CD4-positive, alpha-beta memory T cell (primary cell): Measurements from ENCODE around the gene SNRPN. TPM values are rescaled to one million over a fixed set of nuclear protein-coding genes. Genes with fewer than 3 reads are reported as not detected.
"Not testable (repeated sequence)": the region's sequence is repeated elsewhere in the genome, so short reads cannot be mapped to it uniquely, and the experiment has no call there.

ENCODE experiments used
- CTCF ChIA-PET: fragments of 350-600 bp; sonication (Branson Sonifier 250); formaldehyde crosslinking; loops from one replicate; lab custom pipeline; 2021; ENCODE audit warnings: inconsistent platforms; ENCODE audit not compliant: partially characterized antibody; lab: Charles Lee
- POLR2A ChIA-PET: fragments of 350-600 bp; sonication (Branson Sonifier 250); formaldehyde crosslinking; loops from one replicate; lab custom pipeline; 2021; ENCODE audit not compliant: partially characterized antibody; lab: Charles Lee
- DNase-seq, 5 donors: peaks; one replicate each; pipeline versions ENCODE4 v3.0.0 to v3.0.0-alpha.2; 2020 to 2022; ENCODE audit warnings: mixed read lengths in 1 of 5
- H3K27ac ChIP-seq: one replicate; pipeline ENCODE4 v1.7.0; 2013; ENCODE audit warnings: low read depth, low read length
- H3K27me3 ChIP-seq: 2 replicates; pipeline ENCODE4 v1.7.0; 2013; ENCODE audit warnings: mild to moderate bottlenecking, low read length, moderate library complexity; ENCODE audit not compliant: insufficient read depth
- H3K36me3 ChIP-seq: 2 replicates; pipeline ENCODE4 v1.7.0; 2013; ENCODE audit warnings: mild to moderate bottlenecking, low read length, moderate library complexity; ENCODE audit not compliant: insufficient read depth
- H3K4me1 ChIP-seq: 2 replicates; pipeline ENCODE4 v1.7.0; 2013; ENCODE audit warnings: mild to moderate bottlenecking, low read length, moderate library complexity; ENCODE audit not compliant: insufficient read depth
- H3K4me3 ChIP-seq, 2 donors: one replicate each; pipeline ENCODE4 v1.7.0; 2013; ENCODE audit warnings: low read length in 2 of 2, mild to moderate bottlenecking in 1 of 2
- H3K9me3 ChIP-seq, 2 donors: one replicate each; pipeline ENCODE4 v1.7.0; 2013; ENCODE audit warnings: low read length in 2 of 2, control low read depth in 1 of 2; ENCODE audit not compliant: control insufficient read depth in 1 of 2
- H3K27ac Mint-ChIP-seq, 7 donors: one replicate each; pipeline ENCODE4 v1.8.0; 2020 to 2021; ENCODE audit warnings: mixed read lengths in 7 of 7, mild to moderate bottlenecking in 6 of 7, inconsistent platforms in 3 of 7, moderate library complexity in 3 of 7
- H3K27me3 Mint-ChIP-seq, 2 donors: one replicate each; pipeline ENCODE4 v1.8.0; 2020 to 2021; ENCODE audit warnings: mixed read lengths in 2 of 2
- H3K36me3 Mint-ChIP-seq, 2 donors: one replicate each; pipeline ENCODE4 v1.8.0; 2020 to 2021; ENCODE audit warnings: mixed read lengths in 2 of 2, inconsistent platforms in 1 of 2, mild to moderate bottlenecking in 1 of 2
- H3K4me1 Mint-ChIP-seq, 4 donors: one replicate each; pipeline ENCODE4 v1.8.0; 2020 to 2021; ENCODE audit warnings: mixed read lengths in 4 of 4, mild to moderate bottlenecking in 1 of 4
- H3K4me3 Mint-ChIP-seq, 8 donors: one replicate each; pipeline ENCODE4 v1.8.0; 2020 to 2021; ENCODE audit warnings: mixed read lengths in 8 of 8, mild to moderate bottlenecking in 7 of 8, moderate library complexity in 6 of 8, inconsistent platforms in 3 of 8
- H3K9me3 Mint-ChIP-seq, 8 donors: one replicate each; pipeline ENCODE4 v1.8.0; 2020 to 2021; ENCODE audit warnings: mixed read lengths in 8 of 8, mild to moderate bottlenecking in 5 of 8, inconsistent platforms in 3 of 8, moderate library complexity in 1 of 8
- intact Hi-C: fragments of 100-400 bp; cut with micrococcal nuclease; formaldehyde crosslinking; loops from one replicate; pipeline ENCODE4 v1.15.1; 2023
- polyA plus RNA-seq, 2 donors: library from polyadenylated mRNA; unstranded; fragments of 300-500 nt; fragmentation: Illumina TruSeq; gene quantifications; one replicate each; pipeline ENCODE4 v1.2.3, GENCODE V29; 2021
- total RNA-seq, 2 experiments: library from RNA; stranded (reverse); gene quantifications; one replicate each; pipeline ENCODE4 v1.2.3, GENCODE V29; 2021

The SNRPN gene
- total RNA-seq (100 to 1,000 TPM; 157 to 158 TPM), polyA plus RNA-seq (100 to 1,000 TPM; 326 to 537 TPM)

DNA sequence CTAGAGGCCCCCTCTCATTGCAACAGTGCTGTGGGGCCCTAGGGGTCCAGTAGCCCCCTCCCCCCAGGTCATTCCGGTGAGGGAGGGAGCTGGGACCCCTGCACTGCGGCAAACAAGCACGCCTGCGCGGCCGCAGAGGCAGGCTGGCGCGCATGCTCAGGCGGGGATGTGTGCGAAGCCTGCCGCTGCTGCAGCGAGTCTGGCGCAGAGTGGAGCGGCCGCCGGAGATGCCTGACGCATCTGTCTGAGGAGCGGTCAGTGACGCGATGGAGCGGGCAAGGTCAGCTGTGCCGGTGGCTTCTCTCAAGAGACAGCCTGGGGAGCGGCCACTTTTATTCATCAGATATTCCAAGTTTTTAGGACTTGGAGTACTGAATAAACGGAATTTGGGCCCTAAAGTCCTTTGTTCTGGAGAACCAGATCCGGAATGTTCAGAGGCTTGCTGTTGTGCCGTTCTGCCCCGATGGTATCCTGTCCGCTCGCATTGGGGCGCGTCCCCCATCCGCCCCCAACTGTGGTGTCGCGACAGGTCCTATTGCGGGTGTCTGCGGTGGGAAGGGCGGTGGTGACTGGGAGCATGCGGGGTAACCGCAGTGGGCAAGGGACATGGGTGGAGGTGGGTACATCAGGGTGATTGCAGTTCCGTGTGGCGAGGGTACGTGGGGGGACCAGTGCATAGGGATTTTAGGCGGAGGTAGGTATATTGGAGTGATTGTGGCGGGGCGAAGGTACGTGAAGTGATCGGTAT, at the start of gene SNRPN, which contains the start of gene SNURF:
TSS of gene SNRPN (plus strand) at position 205 of the 748 bp plus-strand sequence. CDS start 19,467 bp downstream, outside the sequence.
TSS of gene SNURF (plus strand) at position 205 of the 748 bp plus-strand sequence. CDS start at position 267, 62 bp downstream.
- peaks cover 7 to 28% of the 10 kb centered on the region in 2 donors for H3K36me3 Mint-ChIP-seq
- Histone ChIP-seq H3K4me1 (peaks cover 18% of the 10 kb centered on the region), H3K4me3 (peak within 1 kb of the TSS; percentile 73 to 77), H3K27me3 (no peaks in the 10 kb centered on the region), H3K27ac (peak within 1 kb of the TSS; percentile 87), H3K36me3 (no peaks in the 10 kb centered on the region), H3K9me3 (no peaks in the 10 kb centered on the region)
- peak within 1 kb of the TSS; percentile 92 to 98 (median 96) for H3K4me3 Mint-ChIP-seq
- peak; percentile 52 to 76 (median 60) for DNase-seq
- ChIA-PET POLR2A (no interaction called here), CTCF (no interaction called here)
- peaks cover 5 to 36% (median 17%) of the 10 kb centered on the region in 4 donors for H3K4me1 Mint-ChIP-seq
- peaks cover 0 to 2% of the 10 kb centered on the region in 2 donors for H3K27me3 Mint-ChIP-seq
- intact Hi-C loops, result loop anchor here (10.0 kb wide), 1 partner anchor 910 kb away; the partner anchor contains the start of gene ATP10A
- peaks cover 0 to 25% (median 9%) of the 10 kb centered on the region in 8 donors for H3K9me3 Mint-ChIP-seq
- H3K27ac Mint-ChIP-seq, result peak within 1 kb of the TSS; percentile 94 to 98 (median 97)

DNA sequence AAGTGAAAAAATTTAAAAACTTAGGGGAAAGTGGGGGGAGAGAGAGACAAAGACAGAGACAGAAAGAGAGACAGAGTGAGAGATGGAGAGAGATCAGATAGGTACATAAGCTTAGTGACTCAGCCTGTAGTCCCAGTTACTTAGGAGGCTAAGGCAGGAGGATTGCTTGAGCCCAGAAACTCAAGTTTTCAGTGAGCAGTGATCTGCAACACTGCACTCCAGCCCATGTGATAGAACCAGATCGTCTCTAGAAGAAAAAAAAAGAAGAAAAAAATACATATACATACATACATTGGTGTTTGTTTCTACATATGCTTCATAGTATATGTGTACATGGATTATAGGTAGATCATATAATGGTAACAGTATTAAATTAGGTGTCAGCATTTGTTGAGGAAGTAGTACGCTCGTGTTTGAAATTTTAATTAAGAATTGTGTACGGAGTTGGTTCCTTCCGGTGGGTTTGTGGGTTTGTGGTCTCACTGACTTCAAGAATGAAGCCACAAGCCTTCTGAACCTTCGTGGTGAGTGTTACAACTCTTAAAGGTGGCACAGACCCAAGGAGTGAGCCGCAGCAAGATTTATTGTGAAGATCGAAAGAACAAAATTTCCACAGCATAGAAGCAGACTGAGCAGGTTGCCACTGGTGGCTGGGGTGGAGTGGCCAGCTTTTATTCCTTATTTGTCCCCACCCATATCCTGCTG, 38.3 kb upstream of the SNRPN start:
- H3K4me3 ChIP-seq, result no peak overlapping the region
- Mint-ChIP-seq H3K27ac (peak overlapping the region in 2 of 7 donors; percentile 10 to 29), H3K36me3 (no peaks in the 10 kb centered on the region), H3K4me3 (no peak overlapping the region), H3K4me1 (peaks cover 2 to 8% (median 6%) of the 10 kb centered on the region in 4 donors), H3K27me3 (no peaks in the 10 kb centered on the region), H3K9me3 (peaks cover 2 to 65% (median 34%) of the 10 kb centered on the region in 8 donors)
- peak in 4 of 5 donors; percentile 2 to 22 (median 12) for DNase-seq
- H3K27ac ChIP-seq, result no peak overlapping the region
- no peaks in the 10 kb centered on the region for H3K9me3 ChIP-seq
- H3K27me3 ChIP-seq, result no peaks in the 10 kb centered on the region
- ChIA-PET POLR2A (no interaction called here), CTCF (no interaction called here)
- H3K4me1 ChIP-seq, result no peaks in the 10 kb centered on the region
- H3K36me3 ChIP-seq, result no peaks in the 10 kb centered on the region
- intact Hi-C loops, result no loop called here

DNA sequence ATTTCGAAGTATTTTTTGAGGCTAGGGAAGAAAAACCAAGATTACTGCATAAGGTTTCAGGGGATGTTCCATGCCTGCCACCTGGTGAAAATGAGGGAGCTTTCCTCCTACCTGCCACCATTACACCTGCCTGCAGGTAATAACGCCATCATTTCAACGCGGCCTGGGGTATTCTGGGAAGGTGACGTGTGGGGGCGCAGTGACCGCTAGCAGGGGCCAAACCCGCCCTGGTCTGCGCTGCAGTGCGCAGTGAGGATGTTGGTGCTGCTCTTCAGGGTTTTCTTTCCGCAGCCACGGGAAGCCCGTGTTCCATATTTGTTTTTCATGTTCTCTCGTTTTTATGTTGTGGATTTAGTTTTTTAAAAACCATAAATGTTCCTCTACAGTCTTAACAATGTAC, 37.4 kb upstream of the SNRPN start:
- Mint-ChIP-seq H3K27me3 (no peaks in the 10 kb centered on the region), H3K27ac (no peak overlapping the region), H3K4me1 (peaks cover 2 to 8% (median 6%) of the 10 kb centered on the region in 4 donors), H3K9me3 (peaks cover 2 to 61% (median 31%) of the 10 kb centered on the region in 8 donors), H3K4me3 (no peak overlapping the region), H3K36me3 (no peaks in the 10 kb centered on the region)
- CTCF ChIA-PET, result no interaction called here
- intact Hi-C loops, result no loop called here
- H3K9me3 ChIP-seq, result no peaks in the 10 kb centered on the region
- DNase-seq, result no peak
- no peak overlapping the region for H3K4me3 ChIP-seq
- no peaks in the 10 kb centered on the region for H3K27me3 ChIP-seq
- no peaks in the 10 kb centered on the region for H3K4me1 ChIP-seq
- H3K36me3 ChIP-seq, result no peaks in the 10 kb centered on the region
- H3K27ac ChIP-seq, result no peak overlapping the region
- POLR2A ChIA-PET, result no interaction called here

DNA sequence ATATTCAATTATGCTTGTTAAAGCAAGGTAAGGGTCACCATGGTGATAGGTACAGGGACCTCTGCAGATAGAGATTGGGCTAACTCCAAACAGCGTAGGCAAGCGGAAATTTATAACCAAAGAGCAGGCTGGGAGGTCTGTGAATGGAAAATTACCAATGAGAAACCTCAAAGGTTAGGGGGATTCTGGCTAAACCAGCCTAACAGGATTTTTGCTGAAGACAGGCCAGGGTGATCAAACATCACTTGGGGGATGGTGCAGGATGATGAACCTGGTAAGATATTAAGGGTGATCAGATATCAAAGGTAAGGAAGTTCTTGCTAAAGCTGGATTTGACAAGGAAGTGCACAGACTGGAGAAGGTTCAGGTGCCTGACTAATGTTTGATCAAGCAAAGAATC, 35.3 kb upstream of the SNRPN start:
- DNase-seq, result no peak
- Mint-ChIP-seq H3K4me3 (no peak overlapping the region), H3K36me3 (no peaks in the 10 kb centered on the region), H3K4me1 (peaks cover 2 to 8% (median 6%) of the 10 kb centered on the region in 4 donors), H3K9me3 (peaks cover 7 to 55% (median 22%) of the 10 kb centered on the region in 8 donors), H3K27ac (no peak overlapping the region), H3K27me3 (no peaks in the 10 kb centered on the region)
- Histone ChIP-seq H3K27ac (no peak overlapping the region), H3K27me3 (no peaks in the 10 kb centered on the region), H3K4me1 (no peaks in the 10 kb centered on the region), H3K4me3 (no peak overlapping the region), H3K9me3 (no peaks in the 10 kb centered on the region), H3K36me3 (no peaks in the 10 kb centered on the region)
- intact Hi-C loops, result no loop called here
- CTCF ChIA-PET, result no interaction called here
- POLR2A ChIA-PET, result no interaction called here

DNA sequence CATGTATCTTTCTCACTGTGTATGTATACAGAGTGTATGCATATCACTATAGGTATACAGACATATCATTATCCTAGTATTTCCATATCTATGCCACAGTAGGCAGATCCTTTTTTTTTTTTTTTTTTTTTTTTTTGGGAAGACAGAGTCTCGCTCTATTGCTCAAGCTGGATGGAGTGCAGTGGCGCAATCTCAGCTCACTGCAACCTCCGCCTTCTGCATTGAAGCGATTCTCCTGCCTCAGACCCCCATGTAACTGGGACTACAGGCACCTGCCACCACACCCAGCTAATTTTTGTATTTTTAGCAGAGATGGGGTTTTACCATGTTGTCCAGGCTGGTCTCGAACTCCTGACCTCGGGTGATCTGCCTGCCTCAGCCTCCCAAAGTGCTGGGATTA, 32.0 kb upstream of the SNRPN start:
- H3K4me3 Mint-ChIP-seq, intact Hi-C loops, H3K4me1 Mint-ChIP-seq, H3K27me3 Mint-ChIP-seq, POLR2A ChIA-PET, DNase-seq, H3K36me3 Mint-ChIP-seq, H3K4me1 ChIP-seq, H3K4me3 ChIP-seq, H3K27ac ChIP-seq, CTCF ChIA-PET, H3K27ac Mint-ChIP-seq, H3K9me3 ChIP-seq, H3K36me3 ChIP-seq, H3K27me3 ChIP-seq: not testable (repeated sequence)
- H3K9me3 Mint-ChIP-seq, result peaks cover 0 to 41% (median 11%) of the 10 kb centered on the region in 8 donors

DNA sequence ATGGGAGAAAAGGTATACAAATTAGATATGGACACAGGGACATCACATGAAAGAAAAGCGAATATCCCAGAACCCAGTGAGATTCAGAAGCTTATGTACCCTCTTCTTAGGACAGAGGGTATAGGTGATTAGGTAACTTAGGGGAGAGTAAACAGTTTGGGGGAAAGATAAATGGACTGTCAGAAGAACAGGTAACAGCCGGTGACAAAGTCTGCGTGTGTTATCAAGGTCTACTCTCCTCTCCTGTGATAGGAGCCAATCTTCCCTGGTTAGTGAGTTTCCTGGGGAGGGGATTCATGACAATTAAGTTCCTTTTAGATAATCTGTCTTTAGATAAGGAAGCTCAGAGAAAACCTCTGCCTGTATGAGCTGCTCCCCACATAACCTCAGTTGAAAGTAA, 30.6 kb upstream of the SNRPN start:
- DNase-seq, result no peak
- no peak overlapping the region for H3K4me3 Mint-ChIP-seq
- Histone ChIP-seq H3K9me3 (no peaks in the 10 kb centered on the region), H3K27ac (no peak overlapping the region), H3K4me3 (no peak overlapping the region), H3K36me3 (no peaks in the 10 kb centered on the region), H3K4me1 (no peaks in the 10 kb centered on the region), H3K27me3 (no peaks in the 10 kb centered on the region)
- H3K27me3 Mint-ChIP-seq, result peaks cover 0 to under 1% of the 10 kb centered on the region in 2 donors
- intact Hi-C loops, result no loop called here
- H3K27ac Mint-ChIP-seq, result no peak overlapping the region
- H3K9me3 Mint-ChIP-seq, result peaks cover 5 to 48% (median 18%) of the 10 kb centered on the region in 8 donors
- ChIA-PET CTCF (no interaction called here), POLR2A (no interaction called here)
- no peaks in the 10 kb centered on the region for H3K4me1 Mint-ChIP-seq
- no peaks in the 10 kb centered on the region for H3K36me3 Mint-ChIP-seq

- Mint-ChIP-seq H3K36me3 (no peaks in the 10 kb centered on the region), H3K4me1 (no peaks in the 10 kb centered on the region), H3K4me3 (no peak overlapping the region), H3K27ac (no peak overlapping the region), H3K27me3 (peaks cover 0 to 1% of the 10 kb centered on the region in 2 donors), H3K9me3 (peaks cover 5 to 48% (median 18%) of the 10 kb centered on the region in 8 donors)
- POLR2A ChIA-PET, result no interaction called here
- intact Hi-C loops, result no loop called here
- CTCF ChIA-PET, result no interaction called here
- no peaks in the 10 kb centered on the region for H3K27me3 ChIP-seq
- no peak overlapping the region for H3K4me3 ChIP-seq
- no peaks in the 10 kb centered on the region for H3K36me3 ChIP-seq
- H3K4me1 ChIP-seq, result no peaks in the 10 kb centered on the region
- no peak overlapping the region for H3K27ac ChIP-seq
- DNase-seq, result no peak
- H3K9me3 ChIP-seq, result no peaks in the 10 kb centered on the region
Measured at GRCh38 chr15:24924621-24925020, 30.2 kb upstream of the SNRPN start.
